Testis (tissue), 3 donors: Measurements from ENCODE around the gene KLF6. TPM values are rescaled to one million over a fixed set of nuclear protein-coding genes. Genes with fewer than 3 reads are reported as not detected.

Experiments
- DNase-seq: peaks from one replicate; pipeline ENCODE4 v3.0.0-alpha.2; 2019
- H3K27ac ChIP-seq, 2 donors: fragments of 200-600 bp; sonication (generic); one replicate each; pipeline ENCODE4 v1.5.1; 2019
- H3K27me3 ChIP-seq: fragments of 200-600 bp; sonication (generic); one replicate; pipeline ENCODE4 v1.5.1; 2019
- H3K36me3 ChIP-seq: fragments of 200-600 bp; sonication (generic); one replicate; pipeline ENCODE4 v1.5.1; 2017; ENCODE audit warnings: low read depth; ENCODE audit errors: missing control alignments
- H3K4me1 ChIP-seq: fragments of 200-600 bp; sonication (generic); one replicate; pipeline ENCODE4 v1.5.1; 2019
- H3K4me3 ChIP-seq, 2 donors: fragments of 200-600 bp; sonication (generic); one replicate each; pipeline ENCODE4 v1.5.1; 2017 to 2019
- H3K9me3 ChIP-seq: fragments of 200-600 bp; sonication (generic); one replicate; pipeline ENCODE4 v1.5.1; 2017
- POLR2A ChIP-seq: fragments of 450-650 bp; IDR thresholded peaks from one replicate; pipeline ENCODE4 v1.6.1; 2017; ENCODE audit warnings: antibody characterized with exemption, mild to moderate bottlenecking, moderate library complexity
- WGBS, 2 donors: methylation state at CpG; one replicate each; pipeline ENCODE4 v1.1.5; 2018; 5-methylcytosine and 5-hydroxymethylcytosine counted together
- intact Hi-C: fragments of 100-400 bp; cut with DNase I; formaldehyde crosslinking; loops from one replicate; pipeline ENCODE4 v1.15.1; 2023; ENCODE audit warnings: low total_unique reads
- polyA plus RNA-seq: library from polyadenylated mRNA; stranded (reverse); fragments of 350-450 nt; fragmentation: Illumina TruSeq; extraction: RNeasy Lipid Tissue Mini Kit (QIAGEN cat#74804); gene quantifications from one replicate; pipeline ENCODE4 v1.2.3, GENCODE V29; 2014; ENCODE audit warnings: low read depth, low replicate concordance; ENCODE audit not compliant: insufficient read depth
- total RNA-seq, 2 donors: library from RNA; depleted of rRNA; stranded (reverse); fragments of >200 nt; gene quantifications; one replicate each; pipeline ENCODE4 v1.2.3, GENCODE V29; 2016
- TF ChIP-seq, protein P1 (sequence below), 3 experiments: fragments of 450-650 bp in 2 of 3; fragments of 200-600 bp in 1 of 3; sonication (generic) in 1 of 3; IDR thresholded peaks; one replicate each; pipeline ENCODE4 v1.5.1; 2016 to 2019; ENCODE audit warnings: antibody characterized with exemption in 3 of 3, mild to moderate bottlenecking in 2 of 3, moderate library complexity in 1 of 3

KLF6 gene
- total and polyA plus RNA-seq, 3 donors from 2014 or later, result 30.8 to 41.5 (median 35.7) TPM

DNA sequence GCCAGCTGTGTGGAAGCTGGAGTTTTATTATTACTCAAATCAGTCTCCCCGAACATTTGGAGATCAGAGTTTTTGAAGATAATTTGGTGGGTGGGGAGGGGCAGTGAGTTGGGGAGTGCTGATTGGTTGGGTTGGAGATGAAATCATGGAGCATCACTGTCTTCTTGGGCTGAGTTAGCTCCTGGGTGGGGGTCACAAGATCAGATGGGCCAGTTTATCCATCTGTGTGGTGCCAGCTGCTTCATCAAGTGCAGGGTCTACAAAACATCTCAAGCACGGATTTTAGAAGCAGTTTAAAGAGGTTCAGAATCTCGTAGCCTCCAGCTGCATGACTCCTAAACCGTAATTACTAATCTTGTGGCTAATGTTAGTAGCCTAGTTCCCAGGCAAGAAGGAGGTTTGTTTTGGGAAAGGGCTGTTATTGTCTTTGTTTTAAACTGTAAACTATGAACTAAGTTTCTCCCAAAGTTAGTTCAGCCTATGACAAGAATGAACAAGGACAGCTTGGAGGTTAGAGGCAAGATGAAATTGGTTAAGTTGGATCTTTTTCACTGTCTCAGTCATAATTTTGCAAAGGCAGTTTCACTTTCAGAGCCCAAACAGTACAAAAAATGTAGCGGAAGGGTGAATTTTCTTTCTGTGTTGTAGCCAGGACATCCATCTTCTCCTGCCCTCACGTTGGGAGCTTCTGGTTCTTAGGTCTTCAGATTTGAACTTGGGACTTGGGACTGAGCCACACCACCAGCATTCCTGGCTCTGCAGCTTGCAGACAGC lies 43.1 kb downstream of the KLF6 start:
- intact Hi-C loops, result no loop called here
- no peak for DNase-seq
- H3K9me3 ChIP-seq, result no peaks in the 10 kb centered on the region
- no peaks in the 10 kb centered on the region for H3K36me3 ChIP-seq
- H3K27ac ChIP-seq, result peak overlapping the region in 1 of 2 donors; percentile 25
- TF ChIP-seq, protein P1, sequence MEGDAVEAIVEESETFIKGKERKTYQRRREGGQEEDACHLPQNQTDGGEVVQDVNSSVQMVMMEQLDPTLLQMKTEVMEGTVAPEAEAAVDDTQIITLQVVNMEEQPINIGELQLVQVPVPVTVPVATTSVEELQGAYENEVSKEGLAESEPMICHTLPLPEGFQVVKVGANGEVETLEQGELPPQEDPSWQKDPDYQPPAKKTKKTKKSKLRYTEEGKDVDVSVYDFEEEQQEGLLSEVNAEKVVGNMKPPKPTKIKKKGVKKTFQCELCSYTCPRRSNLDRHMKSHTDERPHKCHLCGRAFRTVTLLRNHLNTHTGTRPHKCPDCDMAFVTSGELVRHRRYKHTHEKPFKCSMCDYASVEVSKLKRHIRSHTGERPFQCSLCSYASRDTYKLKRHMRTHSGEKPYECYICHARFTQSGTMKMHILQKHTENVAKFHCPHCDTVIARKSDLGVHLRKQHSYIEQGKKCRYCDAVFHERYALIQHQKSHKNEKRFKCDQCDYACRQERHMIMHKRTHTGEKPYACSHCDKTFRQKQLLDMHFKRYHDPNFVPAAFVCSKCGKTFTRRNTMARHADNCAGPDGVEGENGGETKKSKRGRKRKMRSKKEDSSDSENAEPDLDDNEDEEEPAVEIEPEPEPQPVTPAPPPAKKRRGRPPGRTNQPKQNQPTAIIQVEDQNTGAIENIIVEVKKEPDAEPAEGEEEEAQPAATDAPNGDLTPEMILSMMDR (IDR thresholded peaks at IDR 0.05), result no peak
- TF ChIP-seq POLR2A, result no peak
- H3K27me3 ChIP-seq, result no peaks in the 10 kb centered on the region
- no peaks in the 10 kb centered on the region for H3K4me1 ChIP-seq
- WGBS, 2 donors, result 52 to 58% methylated on average over 6 of the region's 6 CpGs
- no peak overlapping the region for H3K4me3 ChIP-seq

DNA sequence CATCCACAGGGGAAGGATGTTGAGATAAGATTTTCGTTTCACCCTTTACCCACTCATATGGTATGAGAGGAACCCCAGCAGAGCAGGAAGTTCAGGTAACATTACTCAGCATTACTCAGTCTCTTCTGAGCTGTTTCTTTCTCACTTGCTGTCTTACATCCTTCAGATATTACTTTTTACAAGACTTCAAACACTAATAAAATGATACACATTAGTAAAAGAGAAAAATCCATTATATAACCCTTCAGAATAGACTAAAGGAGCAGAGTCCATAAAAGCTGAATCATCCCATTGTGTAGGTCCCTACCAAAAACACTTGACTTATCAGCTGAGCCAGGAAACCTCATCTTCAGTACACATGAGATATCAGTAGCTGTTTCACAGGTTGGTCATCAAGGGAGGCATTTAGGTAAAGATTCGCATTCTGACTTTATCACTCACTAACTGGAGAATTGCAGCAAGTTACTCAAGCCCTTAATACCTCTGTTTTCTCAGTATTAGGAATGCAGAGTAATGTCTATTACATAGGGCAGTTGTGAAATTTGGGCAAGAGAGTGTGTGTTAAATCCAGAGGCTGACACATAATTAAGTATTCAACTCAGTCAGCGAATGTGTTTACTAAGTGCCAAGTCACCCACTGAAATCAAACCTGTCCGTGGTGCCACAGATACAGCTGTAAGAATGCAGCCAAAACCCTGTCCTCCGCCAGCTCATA lies 44.7 kb downstream of the KLF6 start:
- H3K27ac ChIP-seq, result no peak overlapping the region
- H3K4me1 ChIP-seq, result no peaks in the 10 kb centered on the region
- no peak for DNase-seq
- intact Hi-C loops, result no loop called here
- TF ChIP-seq, protein P1 (IDR thresholded peaks at IDR 0.05), result no peak
- no peak for TF ChIP-seq POLR2A
- H3K4me3 ChIP-seq, result no peak overlapping the region
- H3K36me3 ChIP-seq, result no peaks in the 10 kb centered on the region
- no peaks in the 10 kb centered on the region for H3K27me3 ChIP-seq
- no peaks in the 10 kb centered on the region for H3K9me3 ChIP-seq
- WGBS, 2 donors, result 84 to 88% methylated on average over 5 of the region's 5 CpGs

DNA sequence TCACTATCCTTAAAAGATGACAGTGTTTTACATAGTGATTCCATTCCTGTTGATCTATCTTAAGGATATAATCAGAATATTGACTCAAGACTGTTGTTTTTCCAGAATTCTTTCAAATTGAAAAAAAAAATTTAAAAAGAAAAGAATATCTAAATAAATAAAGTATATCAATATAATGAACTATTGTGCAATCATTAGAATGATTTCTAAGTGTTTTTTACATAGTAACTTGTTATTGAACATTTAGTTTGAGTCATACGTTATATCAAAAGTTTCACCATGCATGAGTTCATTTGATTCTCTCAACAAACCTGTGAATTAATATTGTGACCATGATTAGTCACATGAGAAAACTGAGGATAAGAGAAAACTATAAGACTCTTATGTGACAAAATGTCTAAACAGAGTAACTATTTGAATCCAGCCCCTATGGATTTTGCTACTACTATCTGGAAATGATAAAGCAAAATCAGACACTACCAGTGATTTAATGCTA lies 46.1 kb downstream of the KLF6 start:
- intact Hi-C loops, result no loop called here
- no peak for DNase-seq
- no peak overlapping the region for H3K4me3 ChIP-seq
- 64 to 70% methylated on average over 1 of the region's 1 CpG for WGBS, 2 donors
- H3K4me1 ChIP-seq, result no peaks in the 10 kb centered on the region
- no peak overlapping the region for H3K27ac ChIP-seq
- no peak for TF ChIP-seq POLR2A
- TF ChIP-seq, protein P1 (IDR thresholded peaks at IDR 0.05), result no peak
- no peaks in the 10 kb centered on the region for H3K36me3 ChIP-seq
- no peaks in the 10 kb centered on the region for H3K9me3 ChIP-seq
- H3K27me3 ChIP-seq, result no peaks in the 10 kb centered on the region

DNA sequence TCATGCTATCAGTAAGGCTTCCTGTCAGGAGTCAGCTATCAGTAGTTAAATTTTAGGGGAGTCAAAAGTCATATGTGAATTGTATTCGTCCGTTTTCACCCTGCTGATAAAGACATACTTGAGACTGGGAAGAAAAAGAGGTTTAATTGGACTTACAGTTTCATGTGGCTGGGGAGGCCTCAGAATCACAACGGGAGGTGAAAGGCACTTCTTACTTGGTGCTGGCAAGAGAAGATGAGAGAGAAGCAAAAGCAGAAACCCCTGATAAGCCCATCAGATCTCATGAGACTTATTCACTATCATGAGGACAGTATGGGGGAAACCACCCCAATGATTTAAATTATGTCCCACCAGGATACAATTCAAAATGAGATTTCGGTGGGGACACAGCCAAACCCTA lies 47.1 kb downstream of the KLF6 start:
- Histone ChIP-seq H3K27ac (no peak overlapping the region), H3K9me3 (no peaks in the 10 kb centered on the region), H3K4me3 (no peak overlapping the region), H3K36me3 (no peaks in the 10 kb centered on the region), H3K27me3 (no peaks in the 10 kb centered on the region), H3K4me1 (no peaks in the 10 kb centered on the region)
- intact Hi-C loops, result no loop called here
- no peak for DNase-seq
- 70 to 74% methylated on average over 4 of the region's 4 CpGs for WGBS, 2 donors
- no peak for TF ChIP-seq POLR2A
- TF ChIP-seq, protein P1 (IDR thresholded peaks at IDR 0.05), result no peak
